HG02885 (cell line): ENCODE results near the gene SEMA3C.
A peak's percentile ranks its signal among the peaks of the same experiment; 100 is the strongest.

Experiments
- ATAC-seq: cut with Tn5 transposase; IDR thresholded peaks from one replicate; pipeline ENCODE4 v1.9.1; 2021; ENCODE audit warnings: mild to moderate bottlenecking; ENCODE audit not compliant: unreplicated experiment, poor library complexity

SEMA3C gene

GRCh38 chr7:80721883-80722615 lies 196.8 kb downstream of the SEMA3C start:
- ATAC-seq, result no peak

GRCh38 chr7:80720146-80720545 lies 198.7 kb downstream of the SEMA3C start:
- no peak for ATAC-seq

GRCh38 chr7:80719261-80719660 lies 199.6 kb downstream of the SEMA3C start:
- no peak for ATAC-seq

- no peak for ATAC-seq
Observed at GRCh38 chr7:80711531-80711930, 207.3 kb downstream of the SEMA3C start.

GRCh38 chr7:80708123-80708522 lies 210.7 kb downstream of the SEMA3C start:
- ATAC-seq, result no peak

GRCh38 chr7:80707318-80707717 lies 211.5 kb downstream of the SEMA3C start:
- no peak for ATAC-seq

- ATAC-seq, result no peak
Observed at GRCh38 chr7:80705130-80705781, 213.6 kb downstream of the SEMA3C start.

GRCh38 chr7:80703272-80703671 lies 215.6 kb downstream of the SEMA3C start:
- no peak for ATAC-seq

GRCh38 chr7:80699721-80700256 lies 219.1 kb downstream of the SEMA3C start:
- ATAC-seq, result no peak

GRCh38 chr7:80699045-80699638 lies 219.7 kb downstream of the SEMA3C start:
- ATAC-seq, result peak; percentile 85
